ENCODE data around the gene DHX30.
"Not testable (repeated sequence)": the region's sequence is repeated elsewhere in the genome, so short reads cannot be mapped to it uniquely, and the experiment has no call there.

Gene DHX30, protein sequence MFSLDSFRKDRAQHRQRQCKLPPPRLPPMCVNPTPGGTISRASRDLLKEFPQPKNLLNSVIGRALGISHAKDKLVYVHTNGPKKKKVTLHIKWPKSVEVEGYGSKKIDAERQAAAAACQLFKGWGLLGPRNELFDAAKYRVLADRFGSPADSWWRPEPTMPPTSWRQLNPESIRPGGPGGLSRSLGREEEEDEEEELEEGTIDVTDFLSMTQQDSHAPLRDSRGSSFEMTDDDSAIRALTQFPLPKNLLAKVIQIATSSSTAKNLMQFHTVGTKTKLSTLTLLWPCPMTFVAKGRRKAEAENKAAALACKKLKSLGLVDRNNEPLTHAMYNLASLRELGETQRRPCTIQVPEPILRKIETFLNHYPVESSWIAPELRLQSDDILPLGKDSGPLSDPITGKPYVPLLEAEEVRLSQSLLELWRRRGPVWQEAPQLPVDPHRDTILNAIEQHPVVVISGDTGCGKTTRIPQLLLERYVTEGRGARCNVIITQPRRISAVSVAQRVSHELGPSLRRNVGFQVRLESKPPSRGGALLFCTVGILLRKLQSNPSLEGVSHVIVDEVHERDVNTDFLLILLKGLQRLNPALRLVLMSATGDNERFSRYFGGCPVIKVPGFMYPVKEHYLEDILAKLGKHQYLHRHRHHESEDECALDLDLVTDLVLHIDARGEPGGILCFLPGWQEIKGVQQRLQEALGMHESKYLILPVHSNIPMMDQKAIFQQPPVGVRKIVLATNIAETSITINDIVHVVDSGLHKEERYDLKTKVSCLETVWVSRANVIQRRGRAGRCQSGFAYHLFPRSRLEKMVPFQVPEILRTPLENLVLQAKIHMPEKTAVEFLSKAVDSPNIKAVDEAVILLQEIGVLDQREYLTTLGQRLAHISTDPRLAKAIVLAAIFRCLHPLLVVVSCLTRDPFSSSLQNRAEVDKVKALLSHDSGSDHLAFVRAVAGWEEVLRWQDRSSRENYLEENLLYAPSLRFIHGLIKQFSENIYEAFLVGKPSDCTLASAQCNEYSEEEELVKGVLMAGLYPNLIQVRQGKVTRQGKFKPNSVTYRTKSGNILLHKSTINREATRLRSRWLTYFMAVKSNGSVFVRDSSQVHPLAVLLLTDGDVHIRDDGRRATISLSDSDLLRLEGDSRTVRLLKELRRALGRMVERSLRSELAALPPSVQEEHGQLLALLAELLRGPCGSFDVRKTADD

DNA sequence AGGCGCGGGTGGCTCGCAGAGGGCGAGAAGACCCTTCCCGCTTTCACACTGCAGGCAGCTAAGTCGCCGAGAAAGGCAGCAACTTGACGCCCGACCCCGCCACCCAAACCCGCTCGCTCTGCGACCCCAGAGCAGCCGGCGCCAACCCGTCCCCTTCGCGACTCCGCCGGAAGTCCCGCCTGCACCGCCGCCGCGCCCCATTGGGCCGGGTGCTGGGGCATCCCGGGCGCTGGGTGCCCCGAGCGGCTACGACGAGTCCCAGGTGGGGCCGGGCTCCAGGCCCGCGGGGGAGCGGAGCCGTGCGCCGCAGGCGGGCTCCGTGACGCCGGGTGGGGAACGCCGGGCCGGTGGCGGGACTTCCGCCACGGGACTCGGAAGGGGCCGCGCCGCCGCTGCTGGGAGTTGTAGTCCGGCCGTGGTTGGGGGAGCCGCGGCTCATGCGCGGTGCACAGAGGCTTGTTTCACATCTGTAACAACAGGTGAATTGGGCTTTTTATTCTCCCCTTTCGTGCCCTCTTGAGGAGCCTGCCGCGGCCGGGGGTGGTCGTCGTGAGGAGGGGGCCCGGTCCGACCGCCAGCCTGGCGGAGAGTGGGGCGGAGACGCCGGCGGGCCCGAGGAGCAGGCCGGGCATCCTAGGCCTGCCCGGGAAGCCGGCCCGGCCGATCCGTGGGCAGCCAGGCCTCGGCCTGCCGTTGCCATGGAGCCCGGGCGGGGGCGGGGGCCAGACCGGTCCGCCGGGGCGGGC, at the start of gene DHX30:
Gene DHX30 (plus strand): TSS at position 405 of the 746 bp plus-strand sequence. CDS start 7,546 bp downstream, outside the sequence.
- peak; percentile 76 for DNase-seq (ENCODE audit: low read depth)

DNA sequence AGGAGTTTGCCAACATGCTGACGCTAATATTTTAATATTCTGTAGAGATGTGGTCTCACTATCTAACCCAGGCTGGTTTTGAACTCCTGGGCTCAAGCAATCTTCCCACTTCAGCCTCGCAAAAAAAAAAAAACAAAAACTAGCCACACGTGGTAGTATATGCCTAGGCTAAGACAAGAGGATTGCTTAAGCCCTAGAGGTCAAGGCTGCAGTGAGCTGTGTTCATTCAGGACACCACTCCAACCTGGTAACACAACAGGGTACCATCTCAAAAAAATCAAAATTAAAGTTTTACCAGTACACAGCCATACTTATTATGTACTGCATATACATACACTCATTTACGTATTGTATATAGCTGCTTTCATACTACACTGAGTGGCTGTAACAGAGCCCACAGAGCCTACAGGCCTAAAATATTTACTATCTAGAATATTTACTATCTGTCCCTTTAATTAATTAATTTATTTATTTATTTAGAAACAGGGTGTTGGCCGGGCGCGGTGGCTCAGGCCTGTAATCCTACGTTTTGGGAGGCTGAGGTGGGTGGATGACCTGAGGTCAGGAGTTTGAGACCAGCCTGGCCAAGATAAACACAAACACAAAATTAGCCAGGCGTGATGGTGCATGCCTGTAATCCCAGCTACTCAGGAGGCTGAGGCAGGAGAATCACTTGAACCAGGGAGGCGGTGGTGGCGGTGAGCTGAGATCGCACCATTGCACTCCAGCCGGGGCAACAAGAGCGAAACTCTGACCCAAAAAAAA, 44.5 kb upstream of the DHX30 start:
- DNase-seq (ENCODE audit: low read depth): no peak

DNA sequence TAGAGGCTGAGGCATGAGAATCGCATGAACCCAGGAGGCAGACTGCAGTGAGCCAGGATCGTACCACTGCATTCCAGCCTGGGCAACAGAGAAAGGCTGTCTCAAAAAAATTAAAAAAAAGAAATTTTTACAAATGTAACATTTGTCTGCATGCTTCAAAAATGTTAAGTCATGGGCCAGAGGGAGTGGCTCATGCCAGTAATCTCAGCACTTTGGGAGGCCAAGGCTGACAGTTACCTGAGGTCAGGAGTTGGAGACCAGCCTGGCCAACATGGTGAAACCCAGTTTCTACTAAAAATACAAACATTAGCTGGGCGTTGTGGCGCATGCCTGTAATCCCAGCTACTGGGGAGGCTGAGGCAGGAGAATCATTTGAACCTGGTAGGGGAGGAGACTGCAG, 42.7 kb upstream of the DHX30 start:
- not testable (repeated sequence) for DNase-seq (ENCODE audit: low read depth)

DNA sequence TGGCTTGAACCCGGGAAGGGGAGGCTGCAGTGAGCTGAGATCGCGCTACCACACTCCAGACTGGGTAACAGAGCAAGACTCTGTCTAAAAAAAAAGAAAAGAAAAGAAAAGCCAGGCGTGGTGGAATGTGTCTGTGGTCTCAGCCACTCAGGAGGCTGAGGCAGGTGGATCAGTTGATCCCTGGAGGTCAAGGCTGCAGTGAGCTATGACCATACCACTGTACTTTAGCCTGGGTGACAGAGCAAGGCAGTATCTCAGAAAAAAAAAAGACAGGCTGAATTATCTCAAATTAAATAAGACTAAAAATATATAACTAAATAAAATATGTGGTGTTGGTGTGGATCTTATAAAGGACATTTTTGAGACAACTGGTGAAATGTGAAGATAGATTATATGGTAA, 41.9 kb upstream of the DHX30 start:
- no peak for DNase-seq (ENCODE audit: low read depth)

DNA sequence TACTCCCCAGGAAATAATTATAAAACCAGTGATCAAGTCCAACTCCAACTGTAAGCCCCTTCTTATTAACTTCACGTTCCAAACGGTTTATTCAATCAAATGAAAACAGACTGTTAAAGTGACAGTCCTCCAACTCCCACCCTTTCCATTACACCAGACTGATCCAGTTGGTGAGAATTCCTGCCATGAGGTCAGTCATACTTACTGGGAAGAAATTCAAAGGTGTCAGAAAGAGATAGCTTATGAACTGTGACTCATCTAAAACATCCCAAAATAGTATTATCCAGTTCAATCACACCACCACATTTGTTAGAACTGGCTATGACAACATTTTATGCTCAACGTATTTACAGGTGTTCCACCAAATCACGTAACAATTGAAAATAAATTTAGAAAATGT, 40.7 kb upstream of the DHX30 start:
- no peak for DNase-seq (ENCODE audit: low read depth)

DNA sequence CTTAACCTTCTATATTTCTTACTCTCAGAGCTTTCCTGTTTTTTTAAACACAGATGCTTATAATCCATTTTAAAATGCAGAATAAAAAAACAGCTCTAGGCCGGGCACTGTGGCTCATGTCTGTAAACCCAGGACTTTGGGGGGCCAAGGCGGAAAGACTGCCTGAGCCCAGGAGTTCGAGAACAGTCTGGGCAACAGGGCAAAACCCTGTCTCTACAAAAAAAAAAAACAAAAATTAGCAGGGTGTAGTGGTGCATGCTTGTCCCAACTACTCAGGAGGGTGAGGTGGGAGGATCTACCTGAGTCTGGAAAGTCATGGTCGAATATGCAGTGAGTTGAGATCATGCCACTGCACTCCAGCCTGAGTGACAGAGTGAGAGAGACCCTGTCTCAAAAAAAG, 36.8 kb upstream of the DHX30 start:
- DNase-seq (ENCODE audit: low read depth): no peak

DNA sequence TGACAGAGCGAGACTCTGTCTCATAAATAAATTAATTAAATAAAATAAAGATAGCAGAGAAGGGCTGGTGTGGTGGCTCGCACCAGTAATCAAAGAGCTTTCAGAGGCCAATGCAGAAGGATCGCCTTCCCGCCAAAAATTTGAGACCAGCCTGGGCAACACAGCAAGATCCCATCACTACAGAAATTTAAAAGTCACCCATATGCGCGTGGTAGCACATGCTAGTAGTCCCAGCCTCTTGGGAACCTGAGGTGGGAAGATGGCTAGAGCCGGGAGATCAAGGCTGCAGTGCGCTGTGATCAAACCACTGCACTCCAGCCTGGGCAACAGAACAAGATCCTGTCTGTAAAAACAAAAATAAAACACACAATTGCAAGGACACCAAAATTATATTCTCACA, 30.9 kb upstream of the DHX30 start:
- DNase-seq (ENCODE audit: low read depth): no peak

DNA sequence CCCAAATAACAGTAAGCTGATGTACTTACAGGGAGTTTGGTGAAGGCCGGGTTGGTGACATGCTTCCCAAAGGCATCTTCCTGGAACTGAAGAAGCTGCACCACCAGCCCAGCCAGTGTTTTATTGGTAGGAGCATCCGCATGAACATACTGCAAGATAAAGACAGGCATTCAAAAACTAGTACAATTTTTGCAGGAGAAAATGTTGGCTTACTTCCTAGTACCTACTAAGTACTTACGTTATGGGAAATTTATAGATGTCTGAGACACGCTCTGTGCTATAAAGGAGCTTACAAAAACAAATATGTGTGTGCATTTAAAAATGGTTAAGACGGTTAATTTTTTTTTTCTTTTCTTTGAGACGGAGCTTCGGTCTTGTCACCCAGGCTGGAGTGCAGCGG, 30.1 kb upstream of the DHX30 start:
- DNase-seq (ENCODE audit: low read depth): no peak

DNA sequence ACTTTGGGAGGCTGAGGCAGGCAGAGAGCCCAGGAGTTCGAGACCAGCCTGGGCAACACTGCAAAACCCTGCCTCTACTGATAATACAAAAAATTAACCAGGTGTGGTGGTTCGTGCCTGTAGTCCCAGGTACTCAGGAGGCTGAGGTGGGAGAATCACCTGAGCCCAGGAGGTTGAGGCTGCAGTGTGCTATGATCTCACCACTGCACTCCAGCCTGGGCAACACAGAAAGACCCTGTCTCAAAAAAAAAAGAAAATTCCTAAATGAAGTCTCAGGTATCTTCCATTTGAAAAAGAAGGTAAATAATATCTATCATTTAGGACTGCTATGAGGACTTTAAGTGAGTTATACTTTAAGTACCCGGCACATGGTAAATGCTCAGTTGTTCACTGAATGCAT, 24.2 kb upstream of the DHX30 start:
- no peak for DNase-seq (ENCODE audit: low read depth)

DNA sequence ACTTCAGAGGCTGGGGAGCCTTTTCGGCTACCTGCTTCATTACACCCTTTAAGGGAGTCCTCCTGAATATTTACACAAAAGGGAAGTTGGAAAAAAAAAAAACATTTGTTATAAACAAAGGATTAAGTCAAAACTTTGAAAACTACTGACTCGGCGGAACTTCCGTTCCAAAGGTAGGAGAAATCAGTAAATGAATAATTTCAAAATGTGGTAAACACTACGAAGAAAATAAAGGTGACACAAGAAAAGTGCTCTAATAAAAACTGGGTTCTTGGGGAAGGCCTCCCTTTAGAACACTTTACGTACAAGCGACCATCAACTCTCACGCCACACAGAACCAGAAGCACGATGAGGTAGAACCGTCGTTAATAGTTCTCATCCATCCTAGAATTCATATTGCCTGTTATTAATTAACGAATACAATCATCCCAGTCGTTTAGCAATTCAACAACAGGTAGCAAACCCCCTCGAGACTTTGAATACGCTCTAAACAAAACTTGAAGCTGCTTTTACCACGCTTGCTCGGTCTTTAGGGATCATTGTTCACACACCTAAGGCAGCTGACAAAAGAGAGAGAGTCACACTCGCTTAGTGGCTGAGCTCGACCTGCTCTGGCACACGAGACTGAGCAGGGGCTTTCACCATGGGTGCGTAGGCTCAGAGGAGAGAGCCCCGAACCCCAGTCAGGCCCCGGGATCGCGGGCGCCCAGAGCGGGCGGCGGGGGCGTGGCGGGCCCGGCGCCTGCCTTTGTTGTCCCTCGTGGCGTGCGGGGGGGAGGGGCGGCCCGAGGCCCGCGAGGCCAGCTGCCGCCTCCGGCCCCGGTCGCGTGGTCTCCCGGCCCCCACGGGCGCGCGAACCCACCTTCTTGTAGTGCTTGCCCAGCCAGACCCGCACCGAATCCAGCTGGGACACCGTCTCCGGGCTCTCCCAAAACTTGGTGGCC, 21.9 kb upstream of the DHX30 start:
- peak; percentile 58 for DNase-seq (ENCODE audit: low read depth)

DNA sequence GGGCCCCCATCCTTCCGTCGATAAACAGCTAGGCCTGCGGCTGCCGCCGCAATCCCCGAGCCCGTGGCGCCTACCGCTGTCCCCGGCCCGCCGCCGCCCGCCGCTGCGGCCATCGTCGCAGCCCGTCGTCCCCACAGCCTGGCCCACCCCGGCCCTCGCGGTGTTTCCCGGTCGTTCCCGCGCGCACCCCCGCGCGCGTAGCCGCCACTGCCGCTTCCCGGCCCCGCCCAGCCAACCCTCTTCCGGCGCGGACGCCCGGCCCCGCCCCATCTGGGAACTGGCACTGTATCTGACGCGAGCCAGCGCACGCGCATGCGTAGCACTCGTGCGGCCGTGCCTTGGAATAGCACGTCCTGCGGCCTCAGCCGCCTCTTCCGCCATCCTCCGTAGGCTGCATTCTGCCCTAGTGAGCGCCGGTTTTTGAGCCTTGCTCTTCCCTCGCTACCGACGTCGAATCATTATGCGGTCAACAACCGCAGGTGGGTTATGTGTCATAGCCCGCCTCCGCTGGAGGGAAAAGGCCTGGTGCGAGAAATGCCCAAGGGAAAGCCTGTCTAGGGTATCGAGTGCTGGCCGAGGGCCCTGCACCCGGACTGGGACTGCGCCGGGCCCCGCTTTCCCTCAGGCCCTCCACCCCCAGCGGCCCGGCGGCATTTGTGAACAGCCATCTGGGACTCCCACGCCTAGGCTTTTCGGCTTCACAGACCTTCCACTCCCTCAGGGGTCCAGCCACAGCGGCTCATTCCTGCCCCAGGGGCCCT, 21.1 kb upstream of the DHX30 start, which contains the start of gene SMARCC1:
Gene SMARCC1 (minus strand): TSS at position 209 of the 761 bp plus-strand sequence. CDS start 96 bp downstream, at position 113.
- peak; percentile 94 for DNase-seq (ENCODE audit: low read depth)

DNA sequence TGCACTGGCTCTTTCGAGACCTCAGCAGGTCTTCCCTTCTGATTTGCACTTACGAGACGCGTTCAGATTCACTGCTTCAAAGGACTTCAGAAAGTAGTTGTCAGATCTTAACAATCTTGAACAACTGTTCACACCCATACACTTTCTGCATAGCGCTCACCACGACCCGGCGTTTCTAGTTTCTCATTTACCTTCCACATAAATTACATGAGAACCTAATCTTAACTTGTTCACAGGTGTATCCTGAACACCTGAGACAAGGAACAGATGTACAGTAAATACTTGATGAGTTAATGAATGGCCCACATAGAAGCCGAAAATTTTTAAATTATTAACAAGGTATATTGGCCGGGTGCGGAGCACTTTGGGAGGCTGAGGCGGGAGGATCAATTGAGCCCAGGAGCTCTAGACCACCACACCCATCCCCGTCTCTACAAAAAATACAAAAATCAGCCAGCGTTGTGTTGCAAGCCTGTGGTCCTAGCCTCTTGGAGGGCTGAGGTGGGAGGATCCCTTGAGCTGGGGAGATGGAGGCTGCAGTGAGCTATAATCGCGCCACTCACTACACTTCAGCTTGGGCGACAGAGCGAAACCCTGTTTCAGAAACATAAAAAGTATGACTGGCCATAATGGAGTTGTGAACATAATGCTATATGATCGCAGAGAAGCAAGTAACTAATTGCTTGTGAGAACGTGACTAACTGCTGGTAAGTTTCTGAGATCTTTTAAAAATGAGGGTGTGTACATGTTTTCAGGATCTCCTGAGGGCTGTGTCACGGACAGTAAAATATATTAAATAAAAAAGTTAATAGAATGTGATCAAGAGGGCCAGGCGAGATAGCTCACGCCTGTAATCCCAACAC, 20.3 kb upstream of the DHX30 start:
- no peak for DNase-seq (ENCODE audit: low read depth)

DNA sequence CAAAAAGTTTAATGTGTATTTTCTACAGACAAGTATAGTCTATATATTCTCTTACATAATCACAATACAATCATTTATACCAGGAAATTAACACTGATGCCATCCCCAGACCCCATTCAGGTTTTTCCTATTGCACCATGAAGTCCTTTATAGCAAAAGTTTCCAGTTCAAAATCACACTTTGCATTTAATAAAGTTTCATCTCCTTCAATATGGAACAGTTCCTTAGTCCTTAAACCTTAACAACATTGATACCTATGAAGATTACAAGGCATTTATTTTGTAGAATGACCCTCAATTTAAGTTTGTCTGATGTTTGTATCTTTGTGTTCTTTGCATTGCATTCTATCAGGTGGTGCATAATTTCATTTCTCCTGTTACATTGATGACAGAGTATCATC, 19.3 kb upstream of the DHX30 start:
- DNase-seq (ENCODE audit: low read depth): no peak

DNA sequence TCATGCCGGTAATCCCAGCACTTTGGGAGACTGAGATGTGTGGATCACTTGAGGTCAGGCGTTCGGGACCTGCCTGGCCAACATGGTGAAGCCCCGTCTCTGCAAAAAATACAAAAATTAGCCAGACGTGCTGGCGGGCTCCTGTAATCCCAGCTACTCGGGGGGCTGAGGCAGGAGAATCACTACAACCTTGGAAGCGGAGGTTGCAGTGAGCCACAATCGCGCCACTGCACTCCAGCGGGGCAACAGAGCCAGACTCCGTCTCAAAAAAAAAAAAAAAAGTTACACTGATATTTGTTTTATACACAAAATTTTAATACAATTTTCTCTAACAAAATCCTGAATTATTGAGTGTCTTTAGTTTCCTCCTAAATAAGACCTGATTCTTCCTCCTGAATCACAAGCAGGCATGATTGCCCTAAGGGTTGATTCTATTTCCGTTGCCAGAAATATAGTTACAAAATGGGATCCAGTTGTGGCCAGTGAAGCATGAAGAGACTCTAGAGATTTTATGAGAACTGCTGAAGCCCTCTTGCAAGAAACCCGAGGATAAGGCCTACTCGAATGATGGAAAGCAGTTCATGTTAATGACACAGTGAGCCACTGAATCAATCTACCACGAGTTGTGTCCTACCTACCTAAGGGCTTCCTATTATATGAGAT, 11.6 kb upstream of the DHX30 start:
- DNase-seq (ENCODE audit: low read depth): no peak

DNA sequence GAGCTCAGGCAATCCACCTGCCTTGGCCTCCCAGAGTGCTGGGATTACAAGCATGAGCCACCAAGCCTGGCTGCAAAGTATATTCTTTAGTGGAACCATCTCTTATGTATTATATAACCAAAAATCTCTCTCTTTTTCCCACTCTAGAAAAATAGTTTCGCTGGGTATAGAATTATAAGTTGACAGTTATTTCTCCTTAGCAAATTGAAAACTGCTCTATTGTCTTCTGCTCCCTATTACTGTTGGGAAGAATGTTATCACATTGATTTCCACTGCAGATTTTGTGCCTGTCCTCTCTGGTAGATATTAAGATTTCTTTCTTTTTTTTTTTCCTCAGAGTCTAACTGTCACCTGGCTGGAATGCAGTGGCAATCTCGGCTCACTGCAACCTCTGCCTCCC, 10.2 kb upstream of the DHX30 start:
- DNase-seq (ENCODE audit: low read depth): no peak

DNA sequence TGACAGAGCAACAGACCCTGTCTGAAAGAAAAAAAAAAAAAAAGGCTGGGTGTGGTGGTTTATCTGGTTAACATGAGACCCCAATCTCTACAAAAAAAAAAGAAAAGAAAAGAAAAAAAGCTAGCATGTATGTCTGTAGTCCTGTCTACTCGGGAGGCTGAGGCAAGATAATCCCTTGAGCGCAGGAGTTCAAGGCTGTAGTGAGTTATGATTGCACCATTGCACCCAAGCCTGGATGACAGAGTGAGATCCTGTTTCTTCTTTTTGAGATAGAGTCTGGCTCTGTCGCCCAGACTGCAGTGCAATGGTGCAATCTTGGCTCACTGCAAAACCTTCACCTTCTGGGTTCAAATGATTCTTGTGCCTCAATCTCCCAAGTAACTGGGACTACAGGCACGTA, 8.4 kb upstream of the DHX30 start:
- no peak for DNase-seq (ENCODE audit: low read depth)

DNA sequence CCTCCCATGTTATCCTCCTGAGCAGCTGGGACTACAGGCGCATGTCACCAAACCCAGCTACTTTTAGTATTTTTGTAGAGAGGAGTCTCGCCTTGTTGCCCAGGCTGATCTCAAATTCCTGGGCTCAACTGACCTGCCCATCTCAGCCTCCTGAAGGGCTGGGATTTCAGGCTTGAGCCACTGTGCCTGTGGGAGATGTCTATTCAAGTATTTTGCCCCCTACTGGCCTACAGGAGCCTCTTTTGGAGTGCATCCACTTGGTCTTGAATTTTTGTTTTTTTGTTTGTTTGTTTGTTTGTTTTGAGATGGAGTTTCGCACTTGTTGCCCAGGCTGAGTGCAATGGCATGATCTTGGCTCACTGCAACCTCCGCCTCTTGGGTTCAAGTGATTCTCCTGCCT, 3.2 kb upstream of the DHX30 start:
- DNase-seq (ENCODE audit: low read depth): no peak
